NB4 (cell line): Measurements from ENCODE around the gene CXCR5.
"Not testable (repeated sequence)": the region's sequence is repeated elsewhere in the genome, so short reads cannot be mapped to it uniquely, and the experiment has no call there.

Experiments
- DNase-seq: peaks from one replicate; pipeline ENCODE4 v3.0.0; 2010; ENCODE audit warnings: low read depth
- H3K4me3 ChIP-seq: one replicate; pipeline ENCODE4 v1.5.1; 2011; ENCODE audit warnings: mild to moderate bottlenecking, low read depth, low read length, moderate library complexity
- MYC ChIP-seq: IDR thresholded peaks from 2 replicates; pipeline ENCODE4 v1.6.1; 2011; ENCODE audit warnings: low read depth, low read length
- POLR2A ChIP-seq: IDR thresholded peaks from 2 replicates; pipeline ENCODE4 v1.6.1; 2011; ENCODE audit warnings: mild to moderate bottlenecking; ENCODE audit not compliant: insufficient read length; ENCODE audit errors: extremely low read depth
- TF ChIP-seq, protein P1 (sequence below): IDR thresholded peaks from 2 replicates; pipeline ENCODE4 v1.6.1; 2011; ENCODE audit warnings: low read depth, low read length
- TF ChIP-seq, protein P2 (sequence below): IDR thresholded peaks from one replicate; pipeline ENCODE4 v1.5.1; 2012; ENCODE audit warnings: low read depth, low read length

The CXCR5 gene, protein sequence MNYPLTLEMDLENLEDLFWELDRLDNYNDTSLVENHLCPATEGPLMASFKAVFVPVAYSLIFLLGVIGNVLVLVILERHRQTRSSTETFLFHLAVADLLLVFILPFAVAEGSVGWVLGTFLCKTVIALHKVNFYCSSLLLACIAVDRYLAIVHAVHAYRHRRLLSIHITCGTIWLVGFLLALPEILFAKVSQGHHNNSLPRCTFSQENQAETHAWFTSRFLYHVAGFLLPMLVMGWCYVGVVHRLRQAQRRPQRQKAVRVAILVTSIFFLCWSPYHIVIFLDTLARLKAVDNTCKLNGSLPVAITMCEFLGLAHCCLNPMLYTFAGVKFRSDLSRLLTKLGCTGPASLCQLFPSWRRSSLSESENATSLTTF

GRCh38 chr11:118883368-118884071 lies at the start of gene CXCR5:
Gene CXCR5 (plus strand): TSS chr11:118883892. CDS start chr11:118883942, 50 bp downstream.
- no peak within 1 kb of the TSS for H3K4me3 ChIP-seq
- TF ChIP-seq POLR2A = no peak
- TF ChIP-seq, protein P1, sequence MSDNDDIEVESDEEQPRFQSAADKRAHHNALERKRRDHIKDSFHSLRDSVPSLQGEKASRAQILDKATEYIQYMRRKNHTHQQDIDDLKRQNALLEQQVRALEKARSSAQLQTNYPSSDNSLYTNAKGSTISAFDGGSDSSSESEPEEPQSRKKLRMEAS = no peak
- no peak for DNase-seq

DNA sequence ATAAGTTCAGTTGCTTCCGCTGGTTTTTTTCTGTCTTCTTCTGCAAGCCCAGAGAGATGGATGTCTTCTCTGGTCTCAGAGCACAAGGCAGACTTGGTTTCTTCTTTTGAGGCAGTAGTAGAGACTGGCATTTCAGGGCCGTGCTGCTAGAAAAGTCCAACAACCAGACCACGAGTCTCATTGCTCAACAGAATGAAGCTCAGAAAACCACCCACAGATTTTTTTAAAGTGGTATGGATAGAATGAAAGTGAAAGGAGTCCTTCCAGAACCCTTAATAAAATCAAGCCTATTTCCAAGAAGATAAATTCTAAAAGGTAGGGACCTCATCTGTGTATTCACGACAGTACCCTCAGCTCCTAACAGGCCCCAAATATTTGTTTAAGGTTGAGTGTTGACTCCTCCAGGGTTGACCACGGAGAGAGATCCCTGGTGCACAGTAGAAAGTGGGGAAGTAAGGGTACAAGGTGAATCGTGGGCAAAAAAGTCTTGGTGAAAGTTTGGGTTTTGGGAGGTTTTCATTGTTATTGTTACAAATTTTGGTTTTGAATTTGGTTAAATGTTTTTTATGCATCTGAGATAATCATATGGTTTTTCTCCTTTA lies 49.2 kb upstream of the CXCR5 start:
- peak; percentile 67 for DNase-seq
- TF ChIP-seq, protein P1 = peak; percentile 67
- TF ChIP-seq MYC (peak; percentile 65), POLR2A (no peak)
- TF ChIP-seq, protein P2, sequence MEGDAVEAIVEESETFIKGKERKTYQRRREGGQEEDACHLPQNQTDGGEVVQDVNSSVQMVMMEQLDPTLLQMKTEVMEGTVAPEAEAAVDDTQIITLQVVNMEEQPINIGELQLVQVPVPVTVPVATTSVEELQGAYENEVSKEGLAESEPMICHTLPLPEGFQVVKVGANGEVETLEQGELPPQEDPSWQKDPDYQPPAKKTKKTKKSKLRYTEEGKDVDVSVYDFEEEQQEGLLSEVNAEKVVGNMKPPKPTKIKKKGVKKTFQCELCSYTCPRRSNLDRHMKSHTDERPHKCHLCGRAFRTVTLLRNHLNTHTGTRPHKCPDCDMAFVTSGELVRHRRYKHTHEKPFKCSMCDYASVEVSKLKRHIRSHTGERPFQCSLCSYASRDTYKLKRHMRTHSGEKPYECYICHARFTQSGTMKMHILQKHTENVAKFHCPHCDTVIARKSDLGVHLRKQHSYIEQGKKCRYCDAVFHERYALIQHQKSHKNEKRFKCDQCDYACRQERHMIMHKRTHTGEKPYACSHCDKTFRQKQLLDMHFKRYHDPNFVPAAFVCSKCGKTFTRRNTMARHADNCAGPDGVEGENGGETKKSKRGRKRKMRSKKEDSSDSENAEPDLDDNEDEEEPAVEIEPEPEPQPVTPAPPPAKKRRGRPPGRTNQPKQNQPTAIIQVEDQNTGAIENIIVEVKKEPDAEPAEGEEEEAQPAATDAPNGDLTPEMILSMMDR = no peak
- H3K4me3 ChIP-seq = no peak overlapping the region

DNA sequence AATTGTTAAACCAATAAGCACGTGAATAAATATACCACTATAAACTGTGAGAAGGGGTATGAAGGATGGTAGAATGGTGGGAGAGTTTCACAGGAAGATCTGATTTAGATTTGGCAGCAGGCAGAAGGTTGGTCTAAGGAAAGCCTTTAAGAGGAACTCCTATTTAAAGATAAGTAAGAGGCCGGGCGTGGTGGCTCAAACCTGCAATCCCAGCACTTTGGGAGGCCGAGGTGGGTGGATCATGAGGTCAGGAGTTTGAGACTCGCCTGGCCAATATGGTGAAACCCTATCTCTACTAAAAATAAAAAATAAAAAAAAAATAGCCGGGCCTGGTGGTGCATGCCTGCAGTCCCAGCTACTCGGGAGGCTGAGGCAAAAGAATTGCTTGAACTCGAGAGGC lies 45.8 kb upstream of the CXCR5 start:
- no peak overlapping the region for H3K4me3 ChIP-seq
- no peak for DNase-seq
- TF ChIP-seq, protein P1 = no peak
- TF ChIP-seq, protein P2 = no peak
- no peak for TF ChIP-seq POLR2A
- TF ChIP-seq MYC = no peak

GRCh38 chr11:118838905-118839553 lies 44.7 kb upstream of the CXCR5 start:
- peak; percentile 55 for DNase-seq
- no peak overlapping the region for H3K4me3 ChIP-seq
- TF ChIP-seq POLR2A = no peak
- TF ChIP-seq, protein P1 = no peak
- no peak for TF ChIP-seq MYC
- TF ChIP-seq, protein P2 = no peak

- no peak overlapping the region for H3K4me3 ChIP-seq
- no peak for DNase-seq
- TF ChIP-seq POLR2A (no peak), MYC (no peak)
- TF ChIP-seq, protein P1 = no peak
Measured at GRCh38 chr11:118841469-118842242, 42.0 kb upstream of the CXCR5 start.

DNA sequence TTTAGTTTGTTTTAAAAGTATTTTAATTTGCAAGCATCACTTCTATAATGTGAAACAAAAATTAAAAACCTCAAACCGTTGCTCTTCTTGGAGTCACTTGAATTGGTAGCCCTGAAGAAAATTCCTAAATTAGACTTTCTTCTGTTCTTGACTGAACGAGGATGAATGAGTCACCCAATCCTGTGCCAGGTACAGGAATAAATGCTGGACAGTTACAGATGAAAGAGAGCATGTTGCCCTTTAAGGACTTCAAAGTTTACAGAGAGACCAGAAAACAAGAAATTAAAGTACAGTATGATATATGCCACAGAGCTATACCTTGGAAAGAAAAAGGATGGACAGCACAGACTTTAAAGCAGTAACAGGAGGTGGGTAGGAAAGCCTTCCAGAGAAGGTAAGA lies 41.3 kb upstream of the CXCR5 start:
- no peak overlapping the region for H3K4me3 ChIP-seq
- DNase-seq = no peak
- TF ChIP-seq POLR2A = no peak
- no peak for TF ChIP-seq MYC
- TF ChIP-seq, protein P1 = no peak
- TF ChIP-seq, protein P2 = no peak

- not testable (repeated sequence) for DNase-seq, H3K4me3 ChIP-seq
Measured at GRCh38 chr11:118842843-118843242, 40.8 kb upstream of the CXCR5 start.
